GM18511 (cell line): ENCODE data around the gene NOXA1.
"Not testable (repeated sequence)": the region's sequence is repeated elsewhere in the genome, so short reads cannot be mapped to it uniquely, and the experiment has no call there.

Experiments
- ATAC-seq: cut with Tn5 transposase; IDR thresholded peaks from one replicate; pipeline ENCODE4 v1.9.1; 2021; ENCODE audit warnings: mild to moderate bottlenecking, moderate library complexity; ENCODE audit not compliant: unreplicated experiment

NOXA1 gene

GRCh38 chr9:137437691-137438590 is 14.7 kb downstream of the NOXA1 start:
- no peak for ATAC-seq

GRCh38 chr9:137438591-137439157 is 15.5 kb downstream of the NOXA1 start:
- ATAC-seq = no peak

GRCh38 chr9:137439158-137439714 is 16.0 kb downstream of the NOXA1 start:
- ATAC-seq = no peak

GRCh38 chr9:137441289-137441934 is 18.2 kb downstream of the NOXA1 start, which contains the start of gene ENTPD8:
Gene ENTPD8 (minus strand): TSS chr9:137441357. CDS start chr9:137438285, 3,072 bp downstream.
- no peak for ATAC-seq

GRCh38 chr9:137441935-137442321 is 18.7 kb downstream of the NOXA1 start:
- ATAC-seq = no peak

- no peak for ATAC-seq
Observed at GRCh38 chr9:137444106-137444790, 21.1 kb downstream of the NOXA1 start.

GRCh38 chr9:137445275-137445807 is 22.1 kb downstream of the NOXA1 start:
- ATAC-seq = peak; percentile 61

GRCh38 chr9:137445930-137446431 is 22.8 kb downstream of the NOXA1 start:
- no peak for ATAC-seq

- ATAC-seq = no peak
Observed at GRCh38 chr9:137446851-137447471, 23.8 kb downstream of the NOXA1 start.

GRCh38 chr9:137447722-137448601 is 24.8 kb downstream of the NOXA1 start:
- ATAC-seq = no peak

- no peak for ATAC-seq
Observed at GRCh38 chr9:137448602-137448962, 25.4 kb downstream of the NOXA1 start.

GRCh38 chr9:137449081-137449844 is 26.1 kb downstream of the NOXA1 start:
- no peak for ATAC-seq

GRCh38 chr9:137449931-137450538 is 26.8 kb downstream of the NOXA1 start:
- ATAC-seq = no peak

- ATAC-seq = not testable (repeated sequence)
Observed at GRCh38 chr9:137450539-137451222, 27.5 kb downstream of the NOXA1 start.

GRCh38 chr9:137451264-137452005 is 28.2 kb downstream of the NOXA1 start:
- not testable (repeated sequence) for ATAC-seq

- ATAC-seq = no peak
Observed at GRCh38 chr9:137452006-137452760, 29.0 kb downstream of the NOXA1 start.
